Neural crest cell (in vitro differentiated cells): ENCODE data around the gene FPR3. TPM values are rescaled to one million over a fixed set of nuclear protein-coding genes. Genes with fewer than 3 reads are reported as not detected.

Experiments used
- DNase-seq: peaks from one replicate; pipeline ENCODE4 v3.0.0; 2021; ENCODE audit warnings: low read depth, mixed read lengths, low spot score
- H3K27ac Mint-ChIP-seq: one replicate; pipeline ENCODE4 v1.8.0; 2021; ENCODE audit warnings: mild to moderate bottlenecking, mixed read lengths; ENCODE audit not compliant: unreplicated experiment
- H3K27me3 Mint-ChIP-seq: 2 replicates; pipeline ENCODE4 v1.8.0; 2021; ENCODE audit warnings: low read depth, mild to moderate bottlenecking, mixed read lengths
- H3K36me3 Mint-ChIP-seq: 2 replicates; pipeline ENCODE4 v1.8.0; 2021; ENCODE audit warnings: low read depth, mild to moderate bottlenecking, mixed read lengths
- H3K4me1 Mint-ChIP-seq: 2 replicates; pipeline ENCODE4 v1.8.0; 2021; ENCODE audit warnings: mixed read lengths
- H3K4me3 Mint-ChIP-seq: one replicate; pipeline ENCODE4 v1.8.0; 2021; ENCODE audit warnings: mild to moderate bottlenecking, mixed read lengths
- H3K9me3 Mint-ChIP-seq: 2 replicates; pipeline ENCODE4 v1.8.0; 2021; ENCODE audit warnings: mixed read lengths
- total RNA-seq: library from RNA; stranded (reverse); gene quantifications from 2 replicates; pipeline ENCODE4 v1.2.1, GENCODE V29; 2021
- TF ChIP-seq, protein P1 (sequence below): fragments of 200-600 bp; sonication (generic); conservative IDR thresholded peaks from 2 replicates; pipeline ENCODE4 v1.5.0; 2021; ENCODE audit warnings: antibody characterized with exemption, mild to moderate bottlenecking

Gene FPR3
- total RNA-seq, 1 donor from 2014 or later = not detected

DNA sequence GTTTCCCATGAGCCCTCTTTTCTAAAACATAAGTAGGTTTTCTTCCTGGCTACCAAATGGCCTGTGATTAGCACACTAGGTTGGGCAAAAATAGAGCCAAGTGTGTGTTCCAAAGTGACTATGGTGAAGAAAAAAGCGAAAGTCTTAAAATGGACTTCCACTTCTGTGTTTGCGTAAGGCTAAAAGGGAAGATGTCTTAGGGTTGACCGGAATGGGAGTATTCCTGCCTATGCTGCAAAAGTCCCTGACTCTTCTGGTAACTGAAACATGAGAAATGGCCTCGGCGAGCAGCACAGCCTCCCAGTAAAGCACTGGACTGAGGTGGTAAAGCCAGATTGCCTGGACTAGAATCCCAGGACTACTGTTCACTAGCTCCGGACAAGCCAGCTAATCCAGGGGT, 40.8 kb upstream of the FPR3 start:
- DNase-seq = no peak
- H3K27ac Mint-ChIP-seq = no peak overlapping the region
- H3K9me3 Mint-ChIP-seq = peaks cover 6% of the 10 kb centered on the region
- H3K4me3 Mint-ChIP-seq = no peak overlapping the region
- TF ChIP-seq, protein P1, sequence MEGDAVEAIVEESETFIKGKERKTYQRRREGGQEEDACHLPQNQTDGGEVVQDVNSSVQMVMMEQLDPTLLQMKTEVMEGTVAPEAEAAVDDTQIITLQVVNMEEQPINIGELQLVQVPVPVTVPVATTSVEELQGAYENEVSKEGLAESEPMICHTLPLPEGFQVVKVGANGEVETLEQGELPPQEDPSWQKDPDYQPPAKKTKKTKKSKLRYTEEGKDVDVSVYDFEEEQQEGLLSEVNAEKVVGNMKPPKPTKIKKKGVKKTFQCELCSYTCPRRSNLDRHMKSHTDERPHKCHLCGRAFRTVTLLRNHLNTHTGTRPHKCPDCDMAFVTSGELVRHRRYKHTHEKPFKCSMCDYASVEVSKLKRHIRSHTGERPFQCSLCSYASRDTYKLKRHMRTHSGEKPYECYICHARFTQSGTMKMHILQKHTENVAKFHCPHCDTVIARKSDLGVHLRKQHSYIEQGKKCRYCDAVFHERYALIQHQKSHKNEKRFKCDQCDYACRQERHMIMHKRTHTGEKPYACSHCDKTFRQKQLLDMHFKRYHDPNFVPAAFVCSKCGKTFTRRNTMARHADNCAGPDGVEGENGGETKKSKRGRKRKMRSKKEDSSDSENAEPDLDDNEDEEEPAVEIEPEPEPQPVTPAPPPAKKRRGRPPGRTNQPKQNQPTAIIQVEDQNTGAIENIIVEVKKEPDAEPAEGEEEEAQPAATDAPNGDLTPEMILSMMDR = no peak
- H3K36me3 Mint-ChIP-seq = peaks cover 2% of the 10 kb centered on the region
- no peaks in the 10 kb centered on the region for H3K4me1 Mint-ChIP-seq
- H3K27me3 Mint-ChIP-seq = peaks cover 4% of the 10 kb centered on the region

DNA sequence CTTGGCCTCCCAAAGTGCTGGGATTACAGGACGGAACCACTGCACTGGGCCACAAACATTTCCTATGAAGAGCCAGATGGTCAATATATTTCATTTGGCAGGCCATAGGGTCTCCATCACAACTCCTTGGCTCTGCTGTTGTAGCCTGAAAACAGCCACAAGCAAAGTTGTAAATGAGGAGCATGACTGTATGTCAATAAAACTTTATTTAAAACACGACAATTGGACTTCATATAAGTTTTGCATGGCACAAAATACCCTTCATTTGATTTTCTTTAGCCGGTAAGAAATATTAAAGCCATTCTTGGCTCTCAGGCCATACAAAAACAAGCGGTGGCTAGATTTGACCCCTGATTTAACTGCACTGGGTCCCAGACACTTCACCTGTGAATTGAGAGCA, 40.2 kb upstream of the FPR3 start:
- DNase-seq = no peak
- TF ChIP-seq, protein P1 = no peak
- H3K27ac Mint-ChIP-seq = no peak overlapping the region

DNA sequence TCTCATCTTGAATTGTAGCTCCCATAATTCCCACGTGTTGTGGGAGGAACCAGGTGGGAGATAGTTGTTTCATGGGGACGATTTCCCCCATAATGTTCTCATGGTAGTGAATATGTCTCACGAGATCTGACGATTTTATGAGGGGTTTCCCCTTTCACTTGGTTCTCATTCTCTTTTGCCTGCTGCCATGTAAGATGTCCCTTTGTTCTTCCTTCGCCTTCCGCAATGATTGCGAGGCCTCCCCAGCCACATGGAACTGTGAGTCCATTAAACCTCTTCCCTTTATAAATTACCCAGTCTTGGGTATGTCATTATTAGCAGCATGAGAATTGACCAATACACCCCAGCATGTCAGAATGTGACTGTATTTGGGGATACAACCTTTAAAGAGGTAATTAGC, 39.4 kb upstream of the FPR3 start:
- TF ChIP-seq, protein P1 = no peak
- no peak overlapping the region for H3K27ac Mint-ChIP-seq
- no peak overlapping the region for H3K4me3 Mint-ChIP-seq
- no peaks in the 10 kb centered on the region for H3K4me1 Mint-ChIP-seq
- peaks cover 9% of the 10 kb centered on the region for H3K9me3 Mint-ChIP-seq
- peaks cover 4% of the 10 kb centered on the region for H3K36me3 Mint-ChIP-seq
- peaks cover 7% of the 10 kb centered on the region for H3K27me3 Mint-ChIP-seq
- no peak for DNase-seq

More for the DNA sequence above, 40.2 kb upstream of the FPR3 start:
- Mint-ChIP-seq H3K4me3 (no peak overlapping the region), H3K36me3 (peaks cover 3% of the 10 kb centered on the region), H3K4me1 (no peaks in the 10 kb centered on the region), H3K27me3 (peaks cover 5% of the 10 kb centered on the region), H3K9me3 (peaks cover 7% of the 10 kb centered on the region)

DNA sequence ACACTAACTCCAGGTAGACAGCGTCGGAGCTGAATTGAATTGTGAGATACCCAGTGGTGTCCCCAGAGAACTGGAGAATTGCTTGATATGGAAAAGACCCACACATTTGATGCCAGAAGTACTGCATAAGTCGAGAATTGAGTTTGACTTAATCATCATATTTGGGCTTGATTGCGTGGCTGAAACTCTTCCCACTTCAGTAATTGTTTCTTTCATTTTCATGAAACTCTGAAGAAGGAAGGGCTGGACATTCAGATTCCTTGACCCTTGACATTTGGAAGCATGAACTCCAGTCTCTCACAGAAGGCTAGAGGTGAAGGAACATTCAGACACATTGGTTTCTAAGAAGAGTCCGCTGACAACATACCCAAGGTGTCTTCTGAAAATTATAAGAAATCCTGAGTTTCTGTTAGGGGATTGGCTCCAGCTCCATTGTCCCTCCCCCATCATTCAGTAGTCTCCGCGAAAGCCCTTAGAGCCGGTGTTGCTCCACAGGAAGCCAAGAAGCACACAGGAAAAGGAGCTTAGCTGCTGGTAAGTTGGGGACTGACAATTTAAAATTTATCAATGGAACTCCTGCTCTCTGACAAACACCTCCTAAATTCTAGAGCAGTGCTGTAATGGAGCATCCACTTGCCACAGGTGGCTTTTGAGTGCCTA, 34.1 kb upstream of the FPR3 start, which contains the start of gene FPR2:
FPR2 (plus strand) TSS at position 484 of the 660 bp plus-strand sequence. CDS start 7,479 bp downstream, outside the sequence.
- Mint-ChIP-seq H3K36me3 (peaks cover 3% of the 10 kb centered on the region), H3K4me1 (no peaks in the 10 kb centered on the region), H3K4me3 (no peak within 1 kb of the TSS), H3K9me3 (peaks cover 5% of the 10 kb centered on the region), H3K27ac (no peak within 1 kb of the TSS), H3K27me3 (peaks cover 28% of the 10 kb centered on the region)
- no peak for DNase-seq
- TF ChIP-seq, protein P1 = no peak

DNA sequence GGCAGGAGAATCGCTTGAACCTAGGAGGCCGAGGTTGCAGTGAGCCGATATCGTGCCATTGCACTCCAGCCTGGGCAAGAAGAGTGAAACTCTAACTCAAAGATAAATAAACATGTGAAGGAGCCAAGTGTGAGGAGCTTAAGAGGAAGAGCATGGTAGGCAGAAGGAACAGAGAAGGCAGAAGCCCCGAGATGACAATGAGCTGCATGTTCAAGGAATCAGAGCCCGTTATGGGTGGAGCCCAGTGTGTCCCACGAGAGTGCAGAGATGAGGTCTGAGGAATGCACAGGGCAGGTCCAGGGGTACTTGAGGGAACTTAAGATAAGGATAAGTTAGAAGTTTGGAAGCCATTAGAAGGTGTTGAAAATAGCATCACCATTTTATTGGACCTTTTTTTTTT, 33.3 kb upstream of the FPR3 start:
- peaks cover 5% of the 10 kb centered on the region for H3K9me3 Mint-ChIP-seq
- TF ChIP-seq, protein P1 = no peak
- H3K4me1 Mint-ChIP-seq = no peaks in the 10 kb centered on the region

More for the DNA sequence above, 33.3 kb upstream of the FPR3 start:
- Mint-ChIP-seq H3K4me3 (no peak overlapping the region), H3K27ac (no peak overlapping the region), H3K36me3 (peaks cover 3% of the 10 kb centered on the region), H3K27me3 (peaks cover 34% of the 10 kb centered on the region)
- no peak for DNase-seq
